ENCODE data around the gene MTMR3. TPM values are rescaled to one million over a fixed set of nuclear protein-coding genes. Genes with fewer than 3 reads are reported as not detected.

The MTMR3 gene
- total and polyA plus RNA-seq, 2 experiments from 2014 or later = 12.6 to 22.2 TPM

DNA sequence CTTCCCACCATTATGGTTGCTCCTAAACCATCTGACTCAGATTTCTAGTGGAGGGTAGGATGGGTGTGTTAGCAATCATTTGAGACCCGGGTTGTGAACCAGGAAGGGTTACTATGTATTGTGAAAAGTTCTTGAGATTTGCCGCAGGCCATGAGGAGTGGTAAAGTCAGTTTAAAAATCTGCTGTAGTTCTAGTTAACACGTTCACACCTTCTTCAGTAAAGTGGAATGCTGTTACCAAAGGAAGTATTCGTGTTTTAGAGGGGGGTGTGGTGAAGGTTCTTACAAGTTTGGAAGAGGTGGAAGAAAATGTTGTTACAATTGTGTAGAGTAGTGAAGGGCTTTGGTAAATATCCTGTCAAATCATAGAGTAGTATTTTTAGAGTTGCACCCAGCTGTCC is 2.6 kb downstream of the MTMR3 start:
- H3K4me3 ChIP-seq = no peak overlapping the region
- H3K4me1 ChIP-seq (ENCODE audit: insufficient read depth) = peaks cover 20% of the 10 kb centered on the region; the same call in 1 of the 2 replicates
- H3K36me3 ChIP-seq (ENCODE audit: low read depth) = no peaks in the 10 kb centered on the region
- no peaks in the 10 kb centered on the region for H3K9me2 ChIP-seq (ENCODE audit: insufficient read depth)
- H3K9ac ChIP-seq = no peak overlapping the region
- no peak overlapping the region for H2AFZ ChIP-seq
- H3K27me3 ChIP-seq (replicated peaks; ENCODE audit: insufficient read depth) = no peaks in the 10 kb centered on the region
- in situ Hi-C loops (cut with MboI) = no loop called here
- no peak overlapping the region for H3K27ac ChIP-seq
- H3K4me2 ChIP-seq (ENCODE audit: unreplicated experiment) = no peak overlapping the region
- 85% methylated on average over 4 of the region's 4 CpGs for WGBS, 2 experiments (ENCODE audit: low coverage in 1 of 2, low lambda C conversion rate in 2 of 2, missing lambda C conversion rate in 2 of 2)
- H3K79me2 ChIP-seq (ENCODE audit: insufficient read depth) = peaks cover 73% of the 10 kb centered on the region
- no peaks in the 10 kb centered on the region; the same call in 1 of the 2 replicates for H4K20me1 ChIP-seq (ENCODE audit: insufficient read depth)
- no peaks in the 10 kb centered on the region for H3K9me3 ChIP-seq (ENCODE audit: low read depth)
- TF ChIP-seq EZH2phosphoT487 (IDR thresholded peaks at IDR 0.05; ENCODE audit: insufficient read depth, low read depth) = no peak
- TF ChIP-seq EZH2 (IDR thresholded peaks at IDR 0.05; ENCODE audit: insufficient read depth, poor library complexity, severe bottlenecking) = no peak
- no peak for DNase-seq
- H3F3A ChIP-seq (ENCODE audit: insufficient read depth) = 0 out of 2 replicates have a peak, but pooled peaks cover 4% of the 10 kb centered on the region

DNA sequence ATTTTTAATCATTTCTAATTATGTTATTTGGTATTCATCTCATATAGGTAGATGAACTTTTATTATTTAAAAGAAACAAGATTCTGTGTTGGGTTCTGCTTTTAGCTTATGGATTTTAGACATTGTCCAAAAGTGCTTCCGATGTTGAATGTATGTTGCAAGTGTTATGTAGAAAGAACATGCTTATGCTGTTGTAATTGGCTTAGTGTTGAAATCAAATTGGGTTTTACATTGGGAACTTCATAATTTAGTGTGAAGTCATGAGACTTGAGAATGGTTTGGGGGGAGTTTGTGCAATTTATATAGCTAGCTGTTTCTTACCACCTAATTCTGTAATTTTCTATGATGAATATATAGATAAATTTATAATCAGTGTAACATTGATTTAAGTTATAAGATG is 3.6 kb downstream of the MTMR3 start:
- no peak for DNase-seq
- Histone ChIP-seq H3K27ac (no peak overlapping the region), H3K79me2 (ENCODE audit: insufficient read depth) (peaks cover 83% of the 10 kb centered on the region), H3K4me2 (ENCODE audit: unreplicated experiment) (no peak overlapping the region), H3K9me2 (ENCODE audit: insufficient read depth) (no peaks in the 10 kb centered on the region), H2AFZ (no peak overlapping the region), H3K9me3 (ENCODE audit: low read depth) (no peaks in the 10 kb centered on the region), H3K4me1 (ENCODE audit: insufficient read depth) (peaks cover 20% of the 10 kb centered on the region; the same call in 1 of the 2 replicates), H3K4me3 (no peak overlapping the region), H3F3A (ENCODE audit: insufficient read depth) (0 out of 2 replicates have a peak, but pooled peaks cover 4% of the 10 kb centered on the region), H3K36me3 (ENCODE audit: low read depth) (no peaks in the 10 kb centered on the region), H3K27me3 (replicated peaks; ENCODE audit: insufficient read depth) (no peaks in the 10 kb centered on the region), H3K9ac (no peak overlapping the region), H4K20me1 (ENCODE audit: insufficient read depth) (no peaks in the 10 kb centered on the region; the same call in 1 of the 2 replicates)
- in situ Hi-C loops (cut with MboI) = no loop called here
- WGBS, 2 experiments (ENCODE audit: low coverage in 1 of 2, low lambda C conversion rate in 2 of 2, missing lambda C conversion rate in 2 of 2) = 94 to 95% methylated on average over 1 of the region's 1 CpG
- TF ChIP-seq EZH2 (IDR thresholded peaks at IDR 0.05; ENCODE audit: insufficient read depth, poor library complexity, severe bottlenecking) = no peak
- no peak for TF ChIP-seq EZH2phosphoT487 (IDR thresholded peaks at IDR 0.05; ENCODE audit: insufficient read depth, low read depth)

DNA sequence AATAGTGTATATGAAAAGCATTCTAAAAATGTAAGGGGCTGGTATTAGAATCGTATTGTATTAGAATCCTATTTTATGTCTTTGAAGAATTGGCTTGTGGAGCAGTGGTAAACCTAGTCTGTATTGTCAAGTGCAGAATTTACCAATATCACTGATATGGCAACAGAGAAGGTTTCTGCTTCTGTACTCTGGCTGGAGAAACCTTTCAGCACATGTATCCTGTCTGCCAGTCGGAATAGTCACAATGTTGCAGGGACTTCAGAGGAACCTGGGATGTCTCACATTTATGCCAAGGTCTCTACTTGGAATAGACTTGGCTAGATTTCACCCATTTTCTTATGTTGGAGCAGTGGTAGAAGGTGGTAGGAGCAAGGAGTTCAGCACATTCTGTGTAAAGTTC is 4.4 kb downstream of the MTMR3 start:
- no peak for DNase-seq
- 0 out of 2 replicates have a peak, but pooled peaks cover 4% of the 10 kb centered on the region for H3F3A ChIP-seq (ENCODE audit: insufficient read depth)
- no peaks in the 10 kb centered on the region for H3K27me3 ChIP-seq (replicated peaks; ENCODE audit: insufficient read depth)
- no peak for TF ChIP-seq EZH2phosphoT487 (IDR thresholded peaks at IDR 0.05; ENCODE audit: insufficient read depth, low read depth)
- TF ChIP-seq EZH2 (IDR thresholded peaks at IDR 0.05; ENCODE audit: insufficient read depth, poor library complexity, severe bottlenecking) = no peak
- H3K9ac ChIP-seq = no peak overlapping the region
- no peak overlapping the region for H3K27ac ChIP-seq
- no peaks in the 10 kb centered on the region for H3K9me2 ChIP-seq (ENCODE audit: insufficient read depth)
- H3K36me3 ChIP-seq (ENCODE audit: low read depth) = no peaks in the 10 kb centered on the region
- no peak overlapping the region for H2AFZ ChIP-seq
- no peak overlapping the region for H3K4me3 ChIP-seq
- WGBS, 2 experiments (ENCODE audit: low coverage in 1 of 2, low lambda C conversion rate in 2 of 2, missing lambda C conversion rate in 2 of 2) = 65 to 68% methylated on average over 2 of the region's 2 CpGs
- in situ Hi-C loops (cut with MboI) = no loop called here
- no peaks in the 10 kb centered on the region; the same call in 1 of the 2 replicates for H4K20me1 ChIP-seq (ENCODE audit: insufficient read depth)
- peaks cover 90% of the 10 kb centered on the region for H3K79me2 ChIP-seq (ENCODE audit: insufficient read depth)
- H3K4me1 ChIP-seq (ENCODE audit: insufficient read depth) = peaks cover 20% of the 10 kb centered on the region; the same call in 1 of the 2 replicates
- H3K4me2 ChIP-seq (ENCODE audit: unreplicated experiment) = no peak overlapping the region
- H3K9me3 ChIP-seq (ENCODE audit: low read depth) = no peaks in the 10 kb centered on the region

DNA sequence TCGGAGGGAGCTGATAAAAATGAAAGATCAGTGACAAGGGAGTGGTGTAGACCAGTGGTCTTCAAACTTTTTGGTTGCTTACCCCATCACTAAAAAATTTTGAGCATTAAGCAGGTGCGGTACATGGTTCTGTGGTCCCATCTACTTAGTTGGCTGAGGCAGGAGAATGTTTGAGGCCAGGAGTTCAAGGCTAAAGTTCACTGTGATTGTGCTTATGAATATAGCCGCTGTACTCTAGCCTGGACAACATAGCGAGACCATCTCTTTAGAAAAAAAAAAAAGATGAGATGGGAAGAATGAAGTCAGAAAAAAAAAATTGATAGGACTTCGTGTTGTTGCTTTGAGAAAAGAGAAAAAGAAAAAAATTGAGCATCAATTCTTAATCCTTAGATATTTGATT is 7.8 kb downstream of the MTMR3 start:
- H3K9me2 ChIP-seq (ENCODE audit: insufficient read depth) = no peaks in the 10 kb centered on the region
- no peak overlapping the region for H3K9ac ChIP-seq
- H3K79me2 ChIP-seq (ENCODE audit: insufficient read depth) = peaks cover 100% of the 10 kb centered on the region
- H3K9me3 ChIP-seq (ENCODE audit: low read depth) = no peaks in the 10 kb centered on the region
- H3K4me2 ChIP-seq (ENCODE audit: unreplicated experiment) = no peak overlapping the region
- H2AFZ ChIP-seq = no peak overlapping the region
- H3F3A ChIP-seq (ENCODE audit: insufficient read depth) = no peaks in the 10 kb centered on the region
- peaks cover 11% of the 10 kb centered on the region; the same call in 1 of the 2 replicates for H3K4me1 ChIP-seq (ENCODE audit: insufficient read depth)
- no peak overlapping the region for H3K4me3 ChIP-seq
- no peaks in the 10 kb centered on the region for H3K36me3 ChIP-seq (ENCODE audit: low read depth)
- 96 to 97% methylated on average over 5 of the region's 5 CpGs for WGBS, 2 experiments (ENCODE audit: low coverage in 1 of 2, low lambda C conversion rate in 2 of 2, missing lambda C conversion rate in 2 of 2)
- H3K27me3 ChIP-seq (replicated peaks; ENCODE audit: insufficient read depth) = no peaks in the 10 kb centered on the region
- peaks cover 4% of the 10 kb centered on the region; the same call in 1 of the 2 replicates for H4K20me1 ChIP-seq (ENCODE audit: insufficient read depth)
- no peak for DNase-seq
- TF ChIP-seq EZH2phosphoT487 (IDR thresholded peaks at IDR 0.05; ENCODE audit: insufficient read depth, low read depth) = no peak
- TF ChIP-seq EZH2 (IDR thresholded peaks at IDR 0.05; ENCODE audit: insufficient read depth, poor library complexity, severe bottlenecking) = no peak
- no peak overlapping the region for H3K27ac ChIP-seq
- in situ Hi-C loops (cut with MboI) = no loop called here

Data from GM23248 (cell line).